GM19239 (cell line): Measurements from ENCODE around the gene ROBO1.
"Not testable (repeated sequence)": the region's sequence is repeated elsewhere in the genome, so short reads cannot be mapped to it uniquely, and the experiment has no call there.

ENCODE experiments used
- DNase-seq: peaks from one replicate; pipeline ENCODE4 v3.0.0; 2011; ENCODE audit warnings: low spot score; ENCODE audit not compliant: insufficient read length
- FAIRE-seq: peaks from 2 replicates; lab custom pipeline; 2011; peaks lifted over from hg19 to GRCh38; lab: Jason Lieb, UNC

The ROBO1 gene

GRCh38 chr3:79767905-79768267, at the start of gene ROBO1:
Gene ROBO1, minus strand, starts transcription at chr3:79767998.
- FAIRE-seq (no peak), DNase-seq (no peak)

GRCh38 chr3:79817224-79817623, 49.4 kb upstream of the ROBO1 start:
- DNase-seq (no peak), FAIRE-seq (no peak)

GRCh38 chr3:79815478-79815877, 47.7 kb upstream of the ROBO1 start:
- no peak for FAIRE-seq
- no peak for DNase-seq

GRCh38 chr3:79810581-79810980, 42.8 kb upstream of the ROBO1 start:
- DNase-seq (no peak), FAIRE-seq (no peak)

- FAIRE-seq = no peak
- no peak for DNase-seq
These were observed 42.3 kb upstream of the ROBO1 start for GRCh38 chr3:79810092-79810491.

GRCh38 chr3:79809106-79809505, 41.3 kb upstream of the ROBO1 start:
- DNase-seq (no peak), FAIRE-seq (no peak)

- DNase-seq (no peak), FAIRE-seq (no peak)
These were observed 40.7 kb upstream of the ROBO1 start for GRCh38 chr3:79808515-79808914.

GRCh38 chr3:79790177-79790576, 22.4 kb upstream of the ROBO1 start:
- DNase-seq, FAIRE-seq: not testable (repeated sequence)

GRCh38 chr3:79773291-79773690, 5.5 kb upstream of the ROBO1 start:
- FAIRE-seq (no peak), DNase-seq (no peak)

- DNase-seq (no peak), FAIRE-seq (no peak)
These were observed 1.4 kb upstream of the ROBO1 start for GRCh38 chr3:79769229-79769628.

- DNase-seq (no peak), FAIRE-seq (no peak)
These were observed 449 bp downstream of the ROBO1 start for GRCh38 chr3:79767194-79767904.

- no peak for FAIRE-seq
- DNase-seq = no peak
These were observed 1.2 kb downstream of the ROBO1 start for GRCh38 chr3:79766496-79767193.

GRCh38 chr3:79765911-79766310, 1.9 kb downstream of the ROBO1 start:
- DNase-seq = no peak
- no peak for FAIRE-seq

- FAIRE-seq (no peak), DNase-seq (no peak)
These were observed 6.4 kb downstream of the ROBO1 start for GRCh38 chr3:79761441-79761840.

GRCh38 chr3:79751703-79752102, 16.1 kb downstream of the ROBO1 start:
- DNase-seq (no peak), FAIRE-seq (no peak)

- DNase-seq = no peak
- FAIRE-seq = no peak
These were observed 30.3 kb downstream of the ROBO1 start for GRCh38 chr3:79737530-79737929.

GRCh38 chr3:79729096-79729495, 38.7 kb downstream of the ROBO1 start:
- DNase-seq = no peak

GRCh38 chr3:79726786-79727185, 41.0 kb downstream of the ROBO1 start:
- no peak for DNase-seq
- FAIRE-seq = no peak

More at GRCh38 chr3:79729096-79729495, 38.7 kb downstream of the ROBO1 start:
- FAIRE-seq = no peak

- FAIRE-seq = no peak
These were observed 43.6 kb downstream of the ROBO1 start for GRCh38 chr3:79724206-79724605.

GRCh38 chr3:79690072-79690471, 77.7 kb downstream of the ROBO1 start:
- DNase-seq (no peak), FAIRE-seq (no peak)

More at GRCh38 chr3:79724206-79724605, 43.6 kb downstream of the ROBO1 start:
- no peak for DNase-seq

- DNase-seq = no peak
- no peak for FAIRE-seq
These were observed 82.7 kb downstream of the ROBO1 start for GRCh38 chr3:79685108-79685507.

GRCh38 chr3:79684041-79684440, 83.8 kb downstream of the ROBO1 start:
- DNase-seq (no peak), FAIRE-seq (no peak)
